Liver (tissue), 9 donors: ENCODE measurements around the gene CHL1. TPM values are rescaled to one million over a fixed set of nuclear protein-coding genes. Genes with fewer than 3 reads are reported as not detected.

Experiments used
- DNase-seq: peaks from one replicate; pipeline ENCODE4 v3.0.0-alpha.2; 2017; ENCODE audit warnings: low spot score
- H3K27ac ChIP-seq, 2 donors: one replicate each; pipeline ENCODE4 v1.7.0; 2013; ENCODE audit warnings: inconsistent platforms in 2 of 2, low read length in 2 of 2, control low read depth in 1 of 2, low read depth in 1 of 2, mild to moderate bottlenecking in 1 of 2
- H3K27me3 ChIP-seq, 4 donors: one replicate each; pipeline versions ENCODE4 v1.6.1 to v1.7.0; 2013; ENCODE audit warnings: low read length in 3 of 4, inconsistent platforms in 1 of 4, mild to moderate bottlenecking in 1 of 4, moderate library complexity in 1 of 4; ENCODE audit not compliant: control insufficient read depth in 4 of 4, insufficient read depth in 4 of 4
- H3K36me3 ChIP-seq, 4 donors: one replicate each; pipeline versions ENCODE4 v1.6.1 to v1.7.0; 2013; ENCODE audit warnings: low read length in 3 of 4, mild to moderate bottlenecking in 3 of 4, low read depth in 1 of 4, moderate library complexity in 1 of 4; ENCODE audit not compliant: control insufficient read depth in 4 of 4, insufficient read depth in 3 of 4
- H3K4me1 ChIP-seq, 4 donors: one replicate each; pipeline versions ENCODE4 v1.6.1 to v1.7.0; 2013; ENCODE audit warnings: low read length in 3 of 4, mild to moderate bottlenecking in 3 of 4, moderate library complexity in 1 of 4; ENCODE audit not compliant: control insufficient read depth in 4 of 4, insufficient read depth in 4 of 4
- H3K4me3 ChIP-seq, 3 donors: one replicate each; pipeline versions ENCODE4 v1.6.1 to v1.7.0; 2013; ENCODE audit warnings: low read length in 3 of 3, control low read depth in 1 of 3, low read depth in 1 of 3, mild to moderate bottlenecking in 1 of 3
- H3K9ac ChIP-seq, 2 donors: one replicate each; pipeline ENCODE4 v1.7.0; 2013; ENCODE audit warnings: low read length in 2 of 2, mild to moderate bottlenecking in 2 of 2, moderate library complexity in 2 of 2, control low read depth in 1 of 2, low read depth in 1 of 2
- H3K9me3 ChIP-seq, 4 donors: one replicate each; pipeline versions ENCODE4 v1.6.1 to v1.7.0; 2013; ENCODE audit warnings: low read length in 3 of 4; ENCODE audit not compliant: control insufficient read depth in 4 of 4
- ATF3 ChIP-seq: IDR thresholded peaks from 2 replicates; pipeline ENCODE4 v1.6.1; 2016; ENCODE audit warnings: antibody characterized with exemption
- CTCF ChIP-seq: fragments of 150-350 bp; IDR thresholded peaks from 2 replicates; pipeline ENCODE4 v1.5.1; 2017; ENCODE audit warnings: improper control_type of control experiment, low read depth, low read length; ENCODE audit not compliant: missing input control
- EGR1 ChIP-seq, 2 donors: IDR thresholded peaks; 2 replicates each; pipeline ENCODE4 v1.6.1; 2016 to 2018; ENCODE audit warnings: antibody characterized with exemption in 2 of 2, low read depth in 2 of 2
- FOXA1 ChIP-seq: IDR thresholded peaks from 2 replicates; pipeline ENCODE4 v1.6.1; 2016; ENCODE audit warnings: antibody characterized with exemption
- FOXA2 ChIP-seq: IDR thresholded peaks from 2 replicates; pipeline ENCODE4 v1.6.1; 2016; ENCODE audit warnings: antibody characterized with exemption
- GABPA ChIP-seq, 2 donors: IDR thresholded peaks in 1 of 2; conservative IDR thresholded peaks in 1 of 2; 2 replicates each; pipeline ENCODE4 v1.6.1; 2016; ENCODE audit warnings: antibody characterized with exemption in 2 of 2, mild to moderate bottlenecking in 1 of 2, moderate library complexity in 1 of 2
- HNF4A ChIP-seq, 2 donors: conservative IDR thresholded peaks; 2 replicates each; pipeline ENCODE4 v1.6.1; 2016; ENCODE audit warnings: antibody characterized with exemption in 2 of 2, mild to moderate bottlenecking in 2 of 2
- HNF4G ChIP-seq: IDR thresholded peaks from 2 replicates; pipeline ENCODE4 v1.6.1; 2016; ENCODE audit warnings: antibody characterized with exemption
- JUND ChIP-seq, 2 donors: IDR thresholded peaks; 2 replicates each; pipeline ENCODE4 v1.6.1; 2016; ENCODE audit warnings: antibody characterized with exemption in 2 of 2
- MAX ChIP-seq: IDR thresholded peaks from 2 replicates; pipeline ENCODE4 v1.6.1; 2016; ENCODE audit warnings: antibody characterized with exemption
- NR2F2 ChIP-seq: IDR thresholded peaks from 2 replicates; pipeline ENCODE4 v1.6.1; 2016; ENCODE audit warnings: antibody characterized with exemption
- RAD21 ChIP-seq, 2 donors: IDR thresholded peaks; 2 replicates each; pipeline ENCODE4 v1.6.1; 2016; ENCODE audit warnings: antibody characterized with exemption in 2 of 2, mild to moderate bottlenecking in 2 of 2
- REST ChIP-seq: IDR thresholded peaks from 2 replicates; pipeline ENCODE4 v1.6.1; 2016; ENCODE audit warnings: antibody characterized with exemption, mild to moderate bottlenecking
- RXRA ChIP-seq, 2 donors: IDR thresholded peaks; 2 replicates each; pipeline ENCODE4 v1.6.1; 2017 to 2018; ENCODE audit warnings: antibody characterized with exemption in 2 of 2, mild to moderate bottlenecking in 1 of 2
- SP1 ChIP-seq: IDR thresholded peaks from 2 replicates; pipeline ENCODE4 v1.6.1; 2018; ENCODE audit warnings: antibody characterized with exemption, mild to moderate bottlenecking
- TAF1 ChIP-seq: conservative IDR thresholded peaks from 2 replicates; pipeline ENCODE4 v1.6.1; 2016; ENCODE audit warnings: antibody characterized with exemption, mild to moderate bottlenecking
- YY1 ChIP-seq: IDR thresholded peaks from 2 replicates; pipeline ENCODE4 v1.6.1; 2016; ENCODE audit warnings: antibody characterized with exemption, mild to moderate bottlenecking
- ZBTB33 ChIP-seq: IDR thresholded peaks from 2 replicates; pipeline ENCODE4 v1.6.1; 2016; ENCODE audit warnings: antibody characterized with exemption
- WGBS: extraction: QIAGEN DNeasy Blood & Tissue Kit; methylation state at CpG from one replicate; pipeline ENCODE4 v1.1.7; 2013; 5-methylcytosine and 5-hydroxymethylcytosine counted together
- polyA plus RNA-seq, 2 donors: library from polyadenylated mRNA; stranded (reverse) in 1 of 2; unstranded in 1 of 2; fragments of 200-250 nt in 1 of 2; fragments of >200 nt in 1 of 2; fragmentation: Nextera tagmentation in 1 of 2; extraction: Ambion mirVana in 1 of 2; gene quantifications; one replicate each; pipeline versions ENCODE4 v1.2.1 to v1.2.3, GENCODE V29; 2013 to 2015
- total RNA-seq, 2 donors: library from RNA; depleted of rRNA; stranded (reverse); fragments of >200 nt; gene quantifications; one replicate each; pipeline ENCODE4 v1.2.3, GENCODE V29; 2014
- donor health status: healthy.
- donor health status: healthy.
- donor health status: healthy.
- donor health status: healthy.
- donor health status: healthy.

CHL1 gene
- total and polyA plus RNA-seq, 4 donors = 0.03 to 8.1 (median 0.66) TPM

GRCh38 chr3:425079-425478, 228.5 kb downstream of the CHL1 start:
- no peak for TF ChIP-seq GABPA (IDR thresholded peaks at IDR 0.05 in 1 of 2, conservative IDR thresholded peaks at IDR 0.05 in 1 of 2)
- no peak for TF ChIP-seq YY1
- TF ChIP-seq TAF1 = no peak
- no peak for TF ChIP-seq JUND (IDR thresholded peaks at IDR 0.05)
- no peak for TF ChIP-seq HNF4G
- TF ChIP-seq NR2F2 = no peak
- H3K9me3 ChIP-seq = peaks cover 0 to 3% (median 0%) of the 10 kb centered on the region in 4 donors
- no peak overlapping the region for H3K9ac ChIP-seq
- H3K4me1 ChIP-seq = no peaks in the 10 kb centered on the region
- no peak overlapping the region for H3K4me3 ChIP-seq
- peaks cover 0 to 2% (median 0%) of the 10 kb centered on the region in 4 donors for H3K27me3 ChIP-seq
- H3K27ac ChIP-seq = no peak overlapping the region
- 62% methylated on average over 3 of the region's 3 CpGs for WGBS
- DNase-seq = no peak
- H3K36me3 ChIP-seq = no peaks in the 10 kb centered on the region

- Histone ChIP-seq H3K9me3 (peaks cover 0 to 3% (median 0%) of the 10 kb centered on the region in 4 donors), H3K27me3 (peaks cover 0 to 2% (median 0%) of the 10 kb centered on the region in 4 donors), H3K36me3 (no peaks in the 10 kb centered on the region), H3K4me3 (no peak overlapping the region), H3K9ac (no peak overlapping the region), H3K27ac (no peak overlapping the region), H3K4me1 (no peaks in the 10 kb centered on the region)
- no peak for TF ChIP-seq EGR1 (IDR thresholded peaks at IDR 0.05; ENCODE audit: low read depth in 2 of 2)
- TF ChIP-seq JUND (IDR thresholded peaks at IDR 0.05) = no peak
- no peak for TF ChIP-seq SP1
- no peak for TF ChIP-seq HNF4G
- no peak for TF ChIP-seq GABPA (IDR thresholded peaks at IDR 0.05 in 1 of 2, conservative IDR thresholded peaks at IDR 0.05 in 1 of 2)
- TF ChIP-seq REST = no peak
- TF ChIP-seq NR2F2 = no peak
- no peak for TF ChIP-seq RAD21 (IDR thresholded peaks at IDR 0.05)
- TF ChIP-seq CTCF = no peak
- TF ChIP-seq TAF1 = no peak
- no peak for TF ChIP-seq FOXA2
- TF ChIP-seq RXRA (IDR thresholded peaks at IDR 0.05) = no peak
- no peak for TF ChIP-seq ATF3
- no peak for TF ChIP-seq FOXA1
- TF ChIP-seq ZBTB33 = no peak
- TF ChIP-seq MAX = no peak
- TF ChIP-seq HNF4A (conservative IDR thresholded peaks at IDR 0.05) = no peak
- 42% methylated on average over 1 of the region's 1 CpG for WGBS
- DNase-seq = no peak
Measured at GRCh38 chr3:426072-426471, 229.5 kb downstream of the CHL1 start.
